ENCODE data around the gene ZSCAN32.

The ZSCAN32 gene

DNA sequence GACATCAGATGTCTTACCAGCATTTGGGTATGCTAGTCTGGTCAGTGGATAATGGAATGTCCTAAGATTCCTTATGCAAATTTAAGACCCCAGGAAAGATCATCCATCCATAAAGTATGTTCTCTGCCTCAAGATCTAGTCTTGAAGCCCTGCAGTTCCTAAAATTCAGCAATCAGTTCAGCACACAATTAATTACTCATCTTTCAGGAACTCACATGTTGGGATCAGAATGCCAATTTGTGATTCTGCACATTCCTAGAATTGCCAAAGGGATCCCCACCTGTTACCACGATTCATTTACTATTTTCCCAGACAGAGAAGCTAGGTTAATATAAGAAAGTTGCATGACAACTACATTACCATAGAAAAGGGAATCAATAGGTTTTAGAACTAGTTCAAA is 41.9 kb downstream of the ZSCAN32 start:
- DNase-seq (ENCODE audit: low read depth in 2 of 2, low spot score in 1 of 2) = no peak

GRCh38 chr16:3356118-3356517 is 44.7 kb downstream of the ZSCAN32 start:
- no peak for DNase-seq (ENCODE audit: low read depth in 2 of 2, low spot score in 1 of 2)

- DNase-seq (ENCODE audit: low read depth in 2 of 2, low spot score in 1 of 2) = no peak
These were observed 45.2 kb downstream of the ZSCAN32 start, which contains the start of gene OR2C1 for GRCh38 chr16:3355589-3355988. Gene OR2C1 (plus strand): TSS chr16:3355889. CDS start chr16:3355941, 52 bp downstream.

GRCh38 chr16:3349175-3349574 is 51.6 kb downstream of the ZSCAN32 start:
- DNase-seq (ENCODE audit: low read depth in 2 of 2, low spot score in 1 of 2) = no peak

DNA sequence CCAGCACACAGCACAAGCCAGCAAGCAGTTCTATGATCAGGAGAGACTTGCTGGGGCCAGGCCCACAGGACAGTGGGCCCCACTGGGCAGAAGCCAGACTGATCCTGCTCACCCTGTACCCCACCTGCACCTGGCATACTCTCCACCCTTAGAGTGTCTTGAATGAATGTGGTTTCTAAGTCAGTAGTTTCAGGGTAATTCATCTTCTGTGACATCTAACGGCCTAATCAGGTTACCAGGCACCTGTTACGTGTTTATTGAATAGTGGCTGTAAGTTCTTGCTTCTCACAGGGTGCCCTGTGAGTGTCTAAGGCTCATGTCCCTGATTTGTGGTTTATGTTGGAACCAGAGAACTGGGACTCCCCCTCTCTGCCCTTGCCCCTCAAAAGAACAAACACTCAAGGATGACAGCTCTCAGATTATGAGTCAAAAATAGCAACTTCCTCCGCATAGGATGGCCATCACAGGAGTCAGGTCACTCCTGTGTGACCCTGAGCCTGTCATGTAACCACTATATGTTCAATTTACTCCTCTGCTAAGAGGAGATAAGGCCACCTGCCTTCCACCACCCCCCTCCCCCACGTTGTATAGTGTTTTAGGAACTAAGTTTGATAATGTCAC is 52.1 kb downstream of the ZSCAN32 start:
- no peak for DNase-seq (ENCODE audit: low read depth in 2 of 2, low spot score in 1 of 2)

DNA sequence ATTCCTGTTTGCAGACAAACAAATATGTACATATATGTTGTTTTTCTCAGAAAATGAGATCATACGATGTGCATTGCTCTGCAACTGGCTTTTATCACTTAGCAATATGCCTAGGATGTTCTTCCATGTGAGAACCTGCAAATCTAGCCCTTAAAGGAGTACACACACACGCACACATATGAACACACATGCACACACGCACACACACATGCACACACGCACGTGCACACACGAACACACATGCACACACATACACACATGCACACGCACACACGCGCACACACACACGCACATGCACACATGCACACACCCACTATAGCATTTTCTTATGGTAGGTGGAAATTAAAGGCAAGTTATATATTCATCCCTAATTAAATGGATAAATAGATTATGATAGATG is 53.2 kb downstream of the ZSCAN32 start:
- no peak for DNase-seq (ENCODE audit: low read depth in 2 of 2, low spot score in 1 of 2)

GRCh38 chr16:3346041-3346440 is 54.8 kb downstream of the ZSCAN32 start:
- DNase-seq (ENCODE audit: low read depth in 2 of 2, low spot score in 1 of 2) = no peak

Data from stimulated activated CD8-positive, alpha-beta memory T cell treated with anti-CD3 and anti-CD28 coated beads, Interleukin-4, amount 100 ng/mL, for 1 hour (primary cell).